Activated effector memory CD4-positive, alpha-beta T cell treated with anti-CD3 and anti-CD28 coated beads, Interleukin-2, amount 50 U/mL, for 16 hours (primary cell): Measurements from ENCODE around the gene WDR76.

Source experiments
- DNase-seq: peaks from one replicate; pipeline ENCODE4 v3.0.0-alpha.2; 2020

The WDR76 gene

DNA sequence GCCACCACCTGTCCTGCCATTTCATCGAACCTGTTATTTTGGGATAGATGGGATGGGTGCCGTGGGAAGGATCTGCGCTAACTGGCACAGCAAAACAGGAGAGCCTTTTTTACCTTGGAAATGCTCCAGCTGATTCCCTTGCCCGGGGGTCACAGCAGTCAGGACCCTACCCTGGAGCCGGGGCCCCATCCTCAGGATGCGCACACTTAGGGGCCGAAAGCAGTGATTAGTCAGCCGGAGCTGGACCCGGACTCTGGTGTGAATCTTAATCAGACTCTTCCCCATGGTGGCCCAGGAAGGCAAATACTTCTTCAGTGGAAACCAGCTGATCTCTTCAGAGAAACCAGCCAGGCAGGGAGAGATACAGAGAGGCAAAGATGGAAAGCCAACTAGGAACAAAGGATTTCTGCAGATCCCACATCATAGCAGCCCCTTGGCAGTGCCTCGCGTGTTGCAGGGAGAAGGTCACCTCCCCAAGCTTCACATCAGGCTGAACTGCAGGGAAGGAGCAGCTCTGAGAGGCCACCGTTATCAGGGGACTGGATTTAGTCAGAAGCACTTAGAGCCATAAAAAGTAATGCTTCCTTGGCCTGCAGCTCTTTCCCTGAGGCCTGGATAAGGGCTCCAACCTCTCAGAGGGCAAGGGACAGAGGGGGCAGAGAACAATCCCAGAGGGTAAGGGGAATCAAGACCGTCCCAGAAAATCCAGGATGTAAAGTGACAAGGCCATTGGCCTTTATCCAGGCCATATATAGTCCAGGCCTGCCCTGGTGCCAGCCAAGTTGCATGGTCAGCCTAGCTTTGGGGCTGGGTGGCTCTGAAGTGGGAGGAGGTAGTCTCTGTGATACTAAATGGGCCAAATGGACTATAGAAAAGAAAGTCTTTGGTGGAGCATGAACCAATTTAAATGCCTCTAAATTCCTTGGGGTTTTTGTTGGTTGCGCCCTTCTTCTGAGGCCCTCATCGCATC is 52.9 kb downstream of the WDR76 start:
- no peak for DNase-seq

DNA sequence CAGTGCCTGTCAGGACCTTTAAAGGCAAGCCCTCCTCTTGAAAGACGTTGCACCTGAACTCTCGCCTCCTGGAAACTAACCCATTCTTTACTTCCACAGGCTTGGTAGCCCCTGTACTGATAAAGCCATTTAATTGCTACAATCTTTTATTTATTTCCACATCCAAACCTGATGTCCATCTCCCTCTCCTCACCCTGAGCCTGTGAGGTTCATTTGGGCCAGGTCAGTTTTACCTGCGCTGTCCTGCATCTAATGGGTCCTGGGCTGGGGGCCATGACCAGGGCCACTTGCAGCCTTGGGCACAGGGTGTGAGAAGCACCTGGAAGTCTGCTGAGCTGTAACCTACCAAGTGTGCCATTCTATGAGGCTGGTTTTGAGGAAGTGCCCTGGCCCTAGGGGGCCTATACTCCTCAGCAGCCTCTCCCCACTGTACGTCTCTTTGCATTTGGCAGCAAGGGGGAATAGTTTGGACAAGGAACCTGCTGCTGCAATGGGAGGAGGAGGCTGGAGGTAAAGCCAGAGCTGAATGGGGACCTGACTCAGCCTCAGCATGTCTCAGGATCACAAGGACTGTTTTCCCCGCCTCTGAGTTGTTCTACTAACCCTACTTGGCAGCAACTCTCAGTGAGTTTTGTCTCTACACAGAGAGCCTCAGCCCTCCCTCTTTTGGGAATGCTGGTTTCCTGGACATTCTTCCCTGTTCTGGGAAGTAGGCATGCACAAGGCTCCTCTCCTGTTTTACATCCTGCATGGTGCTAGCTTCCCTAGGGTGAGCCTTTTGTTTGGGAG is 53.8 kb downstream of the WDR76 start:
- no peak for DNase-seq

DNA sequence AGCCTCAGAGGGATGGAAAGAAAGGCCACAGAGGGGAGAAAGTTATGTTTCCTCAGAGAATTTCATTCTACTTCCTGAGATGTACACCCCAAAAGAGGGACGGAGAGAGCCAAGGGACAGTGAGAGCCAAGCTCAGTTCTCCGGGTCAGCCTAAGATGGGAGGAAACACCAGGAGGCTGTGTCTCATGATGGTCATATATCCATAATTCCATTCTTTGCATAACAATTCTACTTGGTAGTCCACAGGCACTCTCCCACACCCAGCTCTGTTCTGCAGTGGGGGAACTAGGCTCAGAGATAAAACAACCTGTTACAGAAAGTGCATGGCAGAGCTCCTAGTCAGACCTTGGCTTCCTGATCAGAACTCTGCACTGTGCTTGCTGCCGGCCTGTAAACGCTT is 54.4 kb downstream of the WDR76 start:
- DNase-seq = no peak

- DNase-seq = no peak
Measured at GRCh38 chr15:43881944-43882343, 55.1 kb downstream of the WDR76 start.

DNA sequence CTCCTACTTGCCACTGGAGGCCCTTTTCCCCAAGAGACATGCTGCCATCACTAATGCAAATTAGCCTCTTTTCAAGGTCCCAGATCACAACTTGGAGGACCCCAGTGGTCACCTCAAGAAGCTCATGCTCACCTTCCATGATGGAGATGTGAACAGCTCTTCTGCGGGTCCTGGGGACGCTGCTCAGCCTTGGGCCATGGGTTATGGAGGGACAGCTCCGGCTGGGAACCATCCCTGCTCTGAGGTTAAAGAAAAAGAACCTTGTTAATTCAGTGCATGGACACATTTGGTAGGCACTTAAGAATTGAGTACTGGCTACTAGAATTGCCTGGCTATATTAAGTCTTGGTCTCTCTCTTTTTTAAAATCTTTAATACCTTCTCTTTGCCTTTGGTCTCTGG is 56.8 kb downstream of the WDR76 start:
- DNase-seq = no peak

DNA sequence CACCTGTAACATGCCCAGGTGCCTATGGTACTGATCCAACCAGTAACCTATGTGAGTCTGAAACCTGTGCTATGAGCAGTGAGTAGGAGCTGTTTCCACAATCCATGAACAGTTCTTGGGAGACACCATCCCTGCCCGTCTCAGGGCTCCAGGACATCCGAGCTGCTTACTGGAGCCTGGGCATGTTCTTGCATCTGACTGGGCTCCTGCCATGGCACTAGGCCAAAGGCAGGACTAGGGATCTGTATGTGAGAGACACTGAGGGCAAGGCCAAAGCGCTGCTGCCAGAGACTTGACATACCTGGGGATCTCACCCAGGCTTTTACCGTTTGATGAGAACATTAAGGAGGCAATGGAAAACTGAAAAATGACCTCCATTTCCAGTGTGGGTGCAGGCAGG is 59.8 kb downstream of the WDR76 start:
- DNase-seq = peak; percentile 37

- DNase-seq = no peak
Measured at GRCh38 chr15:43887901-43888300, 61.1 kb downstream of the WDR76 start.

- DNase-seq = no peak
Measured at GRCh38 chr15:43889042-43889441, 62.2 kb downstream of the WDR76 start.

DNA sequence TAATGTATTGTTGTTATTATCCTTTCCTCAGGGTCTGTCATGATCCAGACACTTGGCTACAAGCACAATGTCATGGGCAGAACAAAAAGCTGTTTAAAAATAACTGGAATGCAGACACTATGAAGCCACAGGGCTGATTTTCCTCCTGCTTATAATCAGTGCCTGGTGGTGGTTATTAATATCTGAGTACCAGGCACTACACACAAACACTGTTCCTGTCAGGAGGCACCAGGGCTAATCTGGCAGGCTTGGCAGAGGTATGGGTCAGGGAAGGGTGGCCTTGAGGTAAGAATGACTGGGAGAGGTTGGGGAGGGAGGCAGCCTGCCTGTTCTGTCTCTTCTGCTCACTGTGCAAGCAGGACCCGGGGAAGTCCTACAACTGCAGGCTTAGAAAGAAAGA is 67.2 kb downstream of the WDR76 start:
- DNase-seq = no peak

DNA sequence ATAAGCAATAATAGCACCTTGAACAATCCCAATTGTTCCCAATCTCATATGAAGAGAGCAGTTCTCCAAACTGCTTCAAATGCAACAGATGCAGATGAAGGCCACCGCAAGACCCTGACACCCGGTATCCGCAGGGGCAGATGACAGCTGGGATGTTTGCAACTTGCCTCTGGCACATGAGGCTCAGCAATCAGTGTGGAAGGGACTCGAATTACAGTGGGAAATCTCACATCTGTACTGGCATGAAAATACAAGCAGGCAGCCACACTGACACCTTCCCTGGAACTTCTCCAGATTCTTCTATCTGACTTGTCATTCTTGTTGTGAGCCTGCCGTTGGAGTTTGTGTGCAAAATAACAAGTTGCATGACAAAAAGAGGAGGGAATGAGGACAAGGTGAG is 68.8 kb downstream of the WDR76 start:
- DNase-seq = no peak

DNA sequence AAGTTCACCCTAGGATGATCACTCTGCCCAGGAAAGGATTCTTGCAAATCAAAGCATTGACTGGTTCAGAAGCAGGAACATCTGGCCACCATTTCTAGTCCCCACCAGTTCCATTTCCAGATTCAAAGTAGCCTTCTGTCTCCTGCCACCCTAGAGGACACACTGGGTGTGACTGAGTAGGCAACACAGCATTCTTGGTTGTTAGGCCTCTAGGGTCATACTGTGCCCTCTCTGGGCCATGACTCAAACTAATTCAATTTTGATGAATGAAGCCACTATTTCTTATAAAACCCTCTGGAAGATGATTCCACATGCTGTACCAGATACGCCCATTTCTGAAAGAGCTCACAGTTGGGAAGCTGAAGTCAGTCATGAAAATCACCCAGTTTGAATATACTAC is 69.7 kb downstream of the WDR76 start:
- no peak for DNase-seq

- DNase-seq = no peak
Measured at GRCh38 chr15:43898891-43899290, 72.1 kb downstream of the WDR76 start.

DNA sequence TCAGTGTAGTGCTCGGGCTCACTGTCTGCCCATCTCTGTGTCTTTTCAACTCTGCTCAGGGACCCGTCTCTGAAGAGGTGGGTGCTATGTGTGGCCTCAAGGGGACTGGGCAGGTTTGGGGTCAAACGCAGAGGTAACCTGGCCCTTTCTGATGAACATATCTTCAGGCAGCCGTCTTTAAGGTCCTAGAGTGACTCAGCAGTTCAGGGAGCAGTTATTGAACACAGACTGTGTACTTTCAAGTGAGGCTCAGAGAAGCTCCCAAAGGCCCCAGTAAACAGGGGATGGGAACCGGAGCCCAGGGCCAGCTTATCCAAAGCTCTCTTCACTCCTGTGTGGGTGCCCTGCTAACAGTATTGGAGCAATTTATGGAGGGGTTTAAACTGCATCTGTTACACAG is 73.1 kb downstream of the WDR76 start:
- no peak for DNase-seq

GRCh38 chr15:43900996-43901395 is 74.2 kb downstream of the WDR76 start:
- no peak for DNase-seq

DNA sequence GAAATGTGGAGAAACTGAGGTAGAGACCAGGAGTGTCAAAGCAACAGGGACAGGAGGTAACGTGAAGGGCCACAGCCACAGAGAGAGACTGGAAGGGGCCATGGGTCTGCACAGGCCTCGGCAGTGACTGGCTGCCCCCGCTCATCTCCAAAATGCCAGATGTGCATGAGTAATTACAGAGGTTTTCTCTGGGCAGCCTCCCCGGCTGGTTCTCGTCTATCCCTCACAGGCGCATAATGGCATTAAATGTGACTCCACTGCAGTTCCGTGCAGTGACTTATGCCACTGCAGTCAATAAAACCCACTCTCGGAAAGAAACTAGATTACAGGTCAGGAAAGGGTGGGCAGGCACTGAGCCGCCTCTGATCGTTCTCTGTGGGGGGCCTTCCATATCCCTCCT is 74.7 kb downstream of the WDR76 start:
- no peak for DNase-seq

GRCh38 chr15:43903864-43904290 is 77.1 kb downstream of the WDR76 start:
- DNase-seq = peak; percentile 71

GRCh38 chr15:43905755-43906154 is 79.0 kb downstream of the WDR76 start:
- no peak for DNase-seq

DNA sequence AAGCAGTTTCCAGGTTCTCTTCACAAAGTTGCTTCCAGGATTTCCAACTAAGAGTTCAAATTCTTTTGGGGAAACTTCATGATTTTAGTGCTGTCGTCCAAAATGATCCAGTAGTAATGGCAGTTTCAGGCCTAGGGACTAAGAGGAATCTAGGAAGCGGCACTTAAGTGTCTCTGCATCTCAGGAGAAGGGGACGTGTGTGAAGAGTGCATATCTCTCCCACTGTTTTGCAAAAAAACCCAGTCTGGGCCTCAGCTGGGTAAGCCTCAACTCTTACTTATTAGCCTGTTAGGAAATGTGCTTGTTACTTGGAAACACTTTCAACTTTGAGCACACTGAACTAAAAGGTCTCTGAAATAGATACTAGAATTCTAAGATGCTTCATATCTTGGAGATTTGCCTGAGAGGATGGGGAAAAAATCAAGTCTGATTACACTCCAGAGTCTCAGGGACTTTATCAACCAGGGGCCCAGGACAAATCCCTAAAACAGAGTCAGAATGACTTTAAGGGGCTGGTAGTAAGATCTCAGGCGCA is 81.8 kb downstream of the WDR76 start:
- DNase-seq = no peak

DNA sequence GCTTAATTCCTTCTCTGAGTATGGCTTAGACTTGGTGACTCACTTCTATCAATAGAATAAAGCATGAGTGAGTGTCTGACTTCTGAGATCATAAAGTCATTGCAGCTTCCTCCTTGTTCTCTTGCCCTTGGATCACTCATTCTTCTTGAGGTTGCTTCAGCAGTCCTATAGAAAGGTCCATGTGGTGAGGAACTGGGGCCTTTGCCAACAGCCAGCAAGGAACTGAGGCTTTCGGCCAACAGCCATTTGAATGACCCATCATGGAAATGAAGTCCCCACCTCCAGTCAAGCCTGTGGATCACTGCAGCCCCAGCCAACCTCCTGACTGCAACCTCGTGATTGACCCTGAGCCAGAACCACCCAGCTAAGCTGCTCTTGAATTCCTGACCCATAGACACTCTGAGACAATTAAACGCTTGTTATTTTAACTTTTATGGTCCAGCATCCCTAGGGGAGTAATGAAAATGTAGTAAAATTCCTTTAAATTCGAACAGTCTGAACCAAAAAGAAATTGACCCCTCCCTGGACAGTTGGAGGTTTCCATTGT is 84.5 kb downstream of the WDR76 start:
- DNase-seq = no peak

DNA sequence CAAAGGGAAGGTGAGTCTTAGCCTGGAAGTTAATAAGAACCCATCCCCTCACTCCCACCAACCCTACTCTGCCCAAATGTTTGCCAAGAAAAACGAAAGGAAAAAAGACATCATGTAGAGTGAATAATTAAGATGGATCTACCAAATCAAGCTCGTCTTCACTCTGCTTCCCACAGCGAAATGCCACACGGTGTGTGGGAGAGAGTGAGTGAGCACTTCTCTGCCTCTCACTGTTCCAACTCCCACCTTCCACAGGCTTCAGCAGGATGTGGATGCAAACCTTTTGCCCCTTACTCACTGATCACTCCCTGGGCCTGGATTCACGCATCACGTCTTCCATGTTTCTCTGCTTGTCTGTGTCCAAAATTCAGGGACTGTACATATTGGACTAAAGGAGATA is 85.4 kb downstream of the WDR76 start:
- no peak for DNase-seq

GRCh38 chr15:43913026-43913780 is 86.4 kb downstream of the WDR76 start:
- no peak for DNase-seq

GRCh38 chr15:43913941-43914340 is 87.1 kb downstream of the WDR76 start:
- no peak for DNase-seq
